K562 (cell line): ENCODE measurements around the gene MARCHF11. TPM values are rescaled to one million over a fixed set of nuclear protein-coding genes. Genes with fewer than 3 reads are reported as not detected.

Experiments used
- CBX3 ChIP-seq, 2 experiments: IDR thresholded peaks; 1 replicate in 1 of 2; 2 replicates in 1 of 2; pipeline ENCODE4 v1.6.1; 2012; ENCODE audit warnings: inconsistent platforms in 2 of 2, low read length in 2 of 2, borderline replicate concordance in 1 of 2, control low read depth in 1 of 2
- HMG20B ChIP-seq: fragments of 250-450 bp; sonication (Bioruptor Pico); IDR thresholded peaks from 2 replicates; pipeline ENCODE4 v1.5.0; 2021; ENCODE audit warnings: mild to moderate bottlenecking
- KLF6 ChIP-seq: fragments of 250-450 bp; sonication (Bioruptor Pico); IDR thresholded peaks from 2 replicates; pipeline ENCODE4 v1.4.0; 2020; ENCODE audit warnings: mild to moderate bottlenecking, moderate library complexity, borderline replicate concordance
- NFXL1 ChIP-seq: fragments of 450-650 bp; formaldehyde crosslinking; IDR thresholded peaks from 2 replicates; pipeline ENCODE4 v1.4.0; 2021; ENCODE audit warnings: mild to moderate bottlenecking
- PHB ChIP-seq: fragments of 250-450 bp; sonication (Bioruptor Pico); IDR thresholded peaks from 2 replicates; pipeline ENCODE4 v1.5.0; 2021
- ZNF133 ChIP-seq: fragments of 250-450 bp; sonication (Bioruptor Pico); IDR thresholded peaks from 2 replicates; pipeline ENCODE4 v1.4.0; 2020; ENCODE audit warnings: mild to moderate bottlenecking
- ZNF347 ChIP-seq: fragments of 450-650 bp; formaldehyde crosslinking; IDR thresholded peaks from 2 replicates; pipeline ENCODE4 v1.4.0; 2020; ENCODE audit warnings: low read depth, mild to moderate bottlenecking, moderate library complexity
- ZNF395 ChIP-seq: fragments of 200-800 bp; sonication (Bioruptor generic); IDR thresholded peaks from 2 replicates; pipeline ENCODE4 v1.6.1; 2017; ENCODE audit warnings: missing genetic modification characterization, missing compliant biosample characterization
- polyA plus RNA-seq, 8 experiments: library from polyadenylated mRNA; depleted of rRNA in 4 of 8; stranded (reverse) in 5 of 8; unstranded in 3 of 8; fragments of >200 nt; fragmentation: Nextera tagmentation in 2 of 8; fragmentation: Illumina TruSeq in 1 of 8; extraction: Ambion mirVana in 2 of 8; extraction: Trizol in 1 of 8; gene quantifications; 2 replicates each; pipeline versions ENCODE4 v1.2.1 to v1.2.3, GENCODE V29; 2011 to 2014; ENCODE audit warnings: inconsistent platforms in 1 of 8, missing spikeins in 1 of 8
- total RNA-seq, 7 experiments: library from RNA; depleted of rRNA in 6 of 7; stranded (reverse); fragments of >200 nt in 6 of 7; fragmentation: Illumina TruSeq in 2 of 7; extraction: Trizol in 2 of 7; gene quantifications; 2 replicates each; pipeline versions ENCODE4 v1.2.1 to v1.2.3, GENCODE V29; 2011 to 2021; ENCODE audit warnings: low replicate concordance in 1 of 7
- TF ChIP-seq, protein P1 (sequence below): fragments of 250-450 bp; sonication (Bioruptor Pico); IDR thresholded peaks from 2 replicates; pipeline ENCODE4 v1.8.0; 2021; ENCODE audit warnings: mild to moderate bottlenecking, moderate library complexity

Gene MARCHF11
- total and polyA plus RNA-seq, 9 of the 15 experiments (the other 6 are each of a cell fraction or from before 2014, with no cell fraction given) = not detected

GRCh38 chr5:16147179-16147900, 32.3 kb downstream of the MARCHF11 start (continued):
- no peak for TF ChIP-seq ZNF395 (CRISPR knock-in tag)
- TF ChIP-seq NFXL1 (CRISPR knock-in tag) = no peak
- TF ChIP-seq, protein P1, sequence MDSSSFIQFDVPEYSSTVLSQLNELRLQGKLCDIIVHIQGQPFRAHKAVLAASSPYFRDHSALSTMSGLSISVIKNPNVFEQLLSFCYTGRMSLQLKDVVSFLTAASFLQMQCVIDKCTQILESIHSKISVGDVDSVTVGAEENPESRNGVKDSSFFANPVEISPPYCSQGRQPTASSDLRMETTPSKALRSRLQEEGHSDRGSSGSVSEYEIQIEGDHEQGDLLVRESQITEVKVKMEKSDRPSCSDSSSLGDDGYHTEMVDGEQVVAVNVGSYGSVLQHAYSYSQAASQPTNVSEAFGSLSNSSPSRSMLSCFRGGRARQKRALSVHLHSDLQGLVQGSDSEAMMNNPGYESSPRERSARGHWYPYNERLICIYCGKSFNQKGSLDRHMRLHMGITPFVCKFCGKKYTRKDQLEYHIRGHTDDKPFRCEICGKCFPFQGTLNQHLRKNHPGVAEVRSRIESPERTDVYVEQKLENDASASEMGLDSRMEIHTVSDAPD (CRISPR knock-in tag) = no peak
- no peak for TF ChIP-seq HMG20B (CRISPR knock-in tag)
- TF ChIP-seq CBX3 (IDR thresholded peaks at IDR 0.05; ENCODE audit: borderline replicate concordance in 1 of 2, low read length in 2 of 2) = no peak
- TF ChIP-seq KLF6 (CRISPR knock-in tag) = no peak
- TF ChIP-seq PHB (CRISPR knock-in tag) = no peak
- no peak for TF ChIP-seq ZNF347 (CRISPR knock-in tag)
- no peak for TF ChIP-seq ZNF133
- TF ChIP-seq, all 486 proteins: peak for 0
